ENCODE data around the gene BRWD1.

Gene BRWD1

DNA sequence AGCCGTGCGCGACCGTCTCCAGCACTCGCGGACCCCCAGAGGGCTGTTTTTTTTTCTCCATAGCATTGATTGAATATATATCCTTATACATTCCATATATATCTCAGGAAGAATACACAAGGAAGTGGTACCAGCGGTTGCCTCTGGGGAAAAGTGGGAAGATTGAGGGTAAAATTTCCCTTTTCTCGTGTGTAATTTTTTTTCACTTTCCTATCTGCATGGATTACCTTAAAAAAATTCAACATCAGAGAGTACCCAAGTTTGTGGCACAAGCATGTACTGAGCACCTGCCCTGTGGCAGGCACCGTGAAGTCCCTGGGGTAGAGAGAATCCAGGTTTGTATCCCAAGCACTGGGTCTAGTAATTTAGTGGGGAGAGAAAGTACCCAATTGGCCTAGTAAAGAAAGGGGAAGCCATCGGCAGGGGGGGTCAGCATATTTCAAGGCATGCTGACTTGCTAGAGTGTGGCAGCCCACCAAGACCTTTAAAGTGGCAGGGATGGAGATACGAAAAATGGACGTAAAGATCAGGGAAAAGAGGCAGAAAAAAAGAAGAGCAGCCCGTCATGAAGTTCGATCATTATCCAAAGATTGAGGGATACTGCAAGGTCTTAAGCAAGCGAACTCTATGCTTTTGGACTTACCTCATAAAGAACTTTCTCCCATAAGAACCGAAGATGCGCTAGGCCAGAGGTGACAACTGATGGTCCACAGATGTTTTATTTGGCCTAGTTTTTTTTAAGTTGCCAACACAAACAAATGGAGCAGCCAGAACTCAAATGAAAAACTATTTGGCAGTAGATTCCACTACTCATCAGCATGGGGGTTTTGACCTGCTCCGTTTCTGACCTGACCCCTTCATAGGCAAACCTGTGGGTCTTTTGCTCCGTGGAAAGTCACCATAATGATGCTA lies 36.9 kb upstream of the BRWD1 start:
- Histone ChIP-seq H4K8ac (ENCODE audit: low read depth, low read length) (no peak overlapping the region), H3K9me3 (replicated peaks in 1 of 2; ENCODE audit: control insufficient read depth in 2 of 2, insufficient read depth in 1 of 2, low read depth in 1 of 2, low read length in 2 of 2) (no peaks in the 10 kb centered on the region), H3K9ac (ENCODE audit: low read depth, low read length, poor library complexity) (no peak overlapping the region), H3K27me3 (ENCODE audit: control insufficient read depth in 3 of 3, insufficient read depth in 3 of 3, low read depth in 1 of 3, low read length in 3 of 3) (no peaks in the 10 kb centered on the region), H3K4ac (ENCODE audit: low read length) (no peak overlapping the region), H3K79me1 (ENCODE audit: low read depth, low read length) (no peaks in the 10 kb centered on the region), H4K91ac (ENCODE audit: low read depth, low read length, poor library complexity) (no peak overlapping the region), H2BK12ac (ENCODE audit: low read length) (no peak overlapping the region), H2BK5ac (ENCODE audit: low read length) (peak overlapping the region; percentile 88), H3K4me2 (ENCODE audit: insufficient read depth, low read length, poor library complexity, severe bottlenecking) (peak overlapping the region; percentile 76), H2AK5ac (ENCODE audit: low read depth, low read length) (peak overlapping the region; percentile 95), H3K23ac (ENCODE audit: low read depth, low read length, poor library complexity) (no peak overlapping the region), H2AFZ (ENCODE audit: low read length) (peak overlapping the region; percentile 92), H3K4me1 (ENCODE audit: control insufficient read depth in 2 of 2, insufficient read depth in 1 of 2, low read depth in 1 of 2, low read length in 2 of 2) (peaks cover 4 to 19% of the 10 kb centered on the region in 2 donors), H3K27ac (replicated peaks; ENCODE audit: low read length) (peak overlapping the region; percentile 99), H3K18ac (ENCODE audit: low read length) (peak overlapping the region; percentile 92), H2BK120ac (ENCODE audit: low read depth, low read length) (no peak overlapping the region), H3K14ac (ENCODE audit: low read length) (no peak overlapping the region), H2BK15ac (ENCODE audit: low read length) (peak overlapping the region; percentile 9), H3K36me3 (replicated peaks in 1 of 2; ENCODE audit: control insufficient read depth in 2 of 2, insufficient read depth in 2 of 2, low read length in 2 of 2) (peaks cover 8 to 29% of the 10 kb centered on the region in 2 donors), H3K4me3 (ENCODE audit: low read length in 2 of 2) (peak overlapping the region; percentile 53 to 90)
- no peak for DNase-seq (ENCODE audit: low spot score)
- no CpG with 5 or more reads among the region's 19 CpGs for WGBS, 2 donors (ENCODE audit: extremely low coverage in 2 of 2, insufficient read length in 2 of 2, insufficient replicate concordance in 1 of 2)

DNA sequence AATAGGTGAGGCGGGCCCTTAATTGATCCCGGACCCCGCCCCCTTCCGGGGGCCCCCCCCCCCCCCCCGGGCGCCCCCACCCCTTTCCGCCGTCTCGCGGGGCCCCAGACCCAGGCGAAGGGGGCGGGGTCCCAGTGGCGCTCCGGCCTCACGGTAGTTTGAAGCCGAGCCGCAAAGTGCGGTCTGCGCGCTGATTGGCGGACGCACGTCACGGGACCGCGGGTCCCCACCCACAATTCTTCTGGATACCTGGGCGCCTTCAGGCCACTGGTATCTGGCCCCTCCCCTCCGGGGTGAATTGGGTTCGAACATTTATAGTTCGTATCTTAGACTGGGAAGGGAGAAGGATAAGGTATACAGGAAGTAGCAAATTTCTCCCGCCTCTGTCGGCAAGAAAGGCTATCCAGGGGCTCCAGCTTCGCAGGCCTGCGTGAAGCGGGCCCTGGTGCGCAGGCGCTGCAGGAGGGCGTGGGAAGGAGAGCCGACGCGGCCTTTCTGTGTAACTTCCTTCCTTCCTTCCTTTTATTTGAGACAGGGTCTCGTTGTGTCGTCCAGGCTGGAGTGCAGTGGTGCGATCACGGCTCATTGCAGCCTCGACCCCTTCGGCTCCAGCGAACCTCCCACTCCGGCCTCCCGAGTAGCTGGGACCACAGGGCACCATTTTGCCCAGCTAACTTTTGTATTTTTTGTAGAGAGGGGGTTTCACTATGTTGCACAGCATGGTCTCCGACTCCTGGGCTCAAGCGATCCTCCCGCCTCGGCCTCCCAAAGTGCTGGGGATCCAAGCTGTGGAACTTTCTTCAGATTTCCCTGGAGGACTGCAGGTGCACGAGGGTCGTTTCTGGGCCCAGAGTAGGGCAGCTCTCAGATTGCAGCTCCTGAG lies 36.0 kb upstream of the BRWD1 start:
- Histone ChIP-seq H2AFZ (ENCODE audit: low read length) (peak overlapping the region; percentile 92), H3K27ac (replicated peaks; ENCODE audit: low read length) (peak overlapping the region; percentile 99), H2AK5ac (ENCODE audit: low read depth, low read length) (peak overlapping the region; percentile 95), H2BK15ac (ENCODE audit: low read length) (peak overlapping the region; percentile 9), H3K23ac (ENCODE audit: low read depth, low read length, poor library complexity) (peak overlapping the region; percentile 70), H4K91ac (ENCODE audit: low read depth, low read length, poor library complexity) (no peak overlapping the region), H3K18ac (ENCODE audit: low read length) (peak overlapping the region; percentile 92), H3K9ac (ENCODE audit: low read depth, low read length, poor library complexity) (peak overlapping the region; percentile 50), H4K8ac (ENCODE audit: low read depth, low read length) (peak overlapping the region; percentile 31), H2BK120ac (ENCODE audit: low read depth, low read length) (peak overlapping the region; percentile 29), H3K4me3 (ENCODE audit: low read length in 2 of 2) (peak overlapping the region; percentile 53 to 90), H2BK12ac (ENCODE audit: low read length) (no peak overlapping the region), H3K4me2 (ENCODE audit: insufficient read depth, low read length, poor library complexity, severe bottlenecking) (peak overlapping the region; percentile 76), H3K4me1 (ENCODE audit: control insufficient read depth in 2 of 2, insufficient read depth in 1 of 2, low read depth in 1 of 2, low read length in 2 of 2) (peaks cover 4 to 20% of the 10 kb centered on the region in 2 donors), H3K4ac (ENCODE audit: low read length) (peak overlapping the region; percentile 17), H2BK5ac (ENCODE audit: low read length) (peak overlapping the region; percentile 88), H3K27me3 (ENCODE audit: control insufficient read depth in 3 of 3, insufficient read depth in 3 of 3, low read depth in 1 of 3, low read length in 3 of 3) (no peaks in the 10 kb centered on the region), H3K14ac (ENCODE audit: low read length) (peak overlapping the region; percentile 78), H3K79me1 (ENCODE audit: low read depth, low read length) (no peaks in the 10 kb centered on the region), H3K9me3 (replicated peaks in 1 of 2; ENCODE audit: control insufficient read depth in 2 of 2, insufficient read depth in 1 of 2, low read depth in 1 of 2, low read length in 2 of 2) (no peaks in the 10 kb centered on the region), H3K36me3 (replicated peaks in 1 of 2; ENCODE audit: control insufficient read depth in 2 of 2, insufficient read depth in 2 of 2, low read length in 2 of 2) (peaks cover 12 to 38% of the 10 kb centered on the region in 2 donors)
- DNase-seq (ENCODE audit: low spot score), result peak; percentile 93
- no CpG with 5 or more reads among the region's 56 CpGs for WGBS, 2 donors (ENCODE audit: extremely low coverage in 2 of 2, insufficient read length in 2 of 2, insufficient replicate concordance in 1 of 2)

DNA sequence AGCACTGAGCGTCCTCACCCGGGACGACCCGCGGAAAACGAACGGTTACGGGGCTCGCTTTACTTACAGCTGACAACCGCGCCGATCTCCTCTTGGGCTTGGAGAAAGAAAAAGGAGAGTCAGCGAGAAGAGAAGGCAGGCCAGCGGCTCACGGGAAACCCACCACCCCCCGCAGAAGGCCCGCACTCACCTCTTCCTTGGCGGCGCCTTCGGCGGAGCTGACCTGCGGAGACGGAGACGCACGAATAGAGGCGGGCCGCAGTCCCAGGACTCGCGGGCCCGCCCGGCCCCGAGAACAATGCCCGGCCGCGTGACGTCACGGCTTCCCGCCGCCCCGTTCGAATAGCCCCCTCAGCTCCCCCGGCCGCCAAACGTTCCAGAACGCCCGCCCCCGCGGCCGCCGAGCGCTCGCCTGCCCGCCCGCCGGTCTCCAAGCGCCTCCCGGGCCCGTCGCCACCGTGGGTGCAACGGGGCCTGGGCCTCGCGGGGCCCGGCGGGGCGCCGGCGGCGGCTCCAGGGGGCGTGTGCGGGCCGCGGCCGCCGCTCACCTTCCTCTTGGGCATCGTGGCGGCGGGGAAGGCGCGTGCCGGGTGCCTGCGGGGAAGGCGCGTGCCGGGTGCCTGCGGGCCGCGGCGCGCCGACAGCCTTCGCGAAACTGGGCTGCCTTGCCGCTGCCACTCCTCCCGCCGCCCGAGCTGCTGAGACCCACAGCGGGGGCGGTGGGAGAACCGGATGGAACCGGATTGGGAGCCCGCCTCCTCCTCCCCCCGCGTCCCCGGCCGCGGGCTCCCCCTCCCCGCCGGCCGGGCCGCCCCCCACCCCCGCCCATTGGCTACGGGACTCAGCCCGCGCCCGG lies 35.2 kb upstream of the BRWD1 start, which contains the start of gene HMGN1:
Gene HMGN1 (minus strand): TSS at position 734 of the 856 bp plus-strand sequence. CDS start 171 bp downstream, at position 563.
- peak within 1 kb of the TSS; percentile 95 to 100 for H3K4me3 ChIP-seq (ENCODE audit: low read length in 2 of 2)
- peak within 1 kb of the TSS; percentile 99 for H2AK5ac ChIP-seq (ENCODE audit: low read depth, low read length)
- H4K91ac ChIP-seq (ENCODE audit: low read depth, low read length, poor library complexity), result peak within 1 kb of the TSS; percentile 89
- H3K4me1 ChIP-seq (ENCODE audit: control insufficient read depth in 2 of 2, insufficient read depth in 1 of 2, low read depth in 1 of 2, low read length in 2 of 2), result peaks cover 4 to 20% of the 10 kb centered on the region in 2 donors
- peak within 1 kb of the TSS; percentile 98 for H3K18ac ChIP-seq (ENCODE audit: low read length)
- H3K36me3 ChIP-seq (replicated peaks in 1 of 2; ENCODE audit: control insufficient read depth in 2 of 2, insufficient read depth in 2 of 2, low read length in 2 of 2), result peaks cover 15 to 46% of the 10 kb centered on the region in 2 donors
- peak within 1 kb of the TSS; percentile 9 for H2BK15ac ChIP-seq (ENCODE audit: low read length)
- DNase-seq (ENCODE audit: low spot score), result peak; percentile 88
- H3K9ac ChIP-seq (ENCODE audit: low read depth, low read length, poor library complexity), result peak within 1 kb of the TSS; percentile 98
- peak within 1 kb of the TSS; percentile 99 for H3K27ac ChIP-seq (replicated peaks; ENCODE audit: low read length)
- no peaks in the 10 kb centered on the region for H3K9me3 ChIP-seq (replicated peaks in 1 of 2; ENCODE audit: control insufficient read depth in 2 of 2, insufficient read depth in 1 of 2, low read depth in 1 of 2, low read length in 2 of 2)
- WGBS, 2 donors (ENCODE audit: extremely low coverage in 2 of 2, insufficient read length in 2 of 2, insufficient replicate concordance in 1 of 2), result no CpG with 5 or more reads among the region's 116 CpGs
- peak within 1 kb of the TSS; percentile 5 for H2BK12ac ChIP-seq (ENCODE audit: low read length)
- peak within 1 kb of the TSS; percentile 88 for H2BK120ac ChIP-seq (ENCODE audit: low read depth, low read length)
- peak within 1 kb of the TSS; percentile 88 for H2BK5ac ChIP-seq (ENCODE audit: low read length)
- peak within 1 kb of the TSS; percentile 78 for H3K14ac ChIP-seq (ENCODE audit: low read length)
- peak within 1 kb of the TSS; percentile 94 for H3K23ac ChIP-seq (ENCODE audit: low read depth, low read length, poor library complexity)
- H3K4ac ChIP-seq (ENCODE audit: low read length), result peak within 1 kb of the TSS; percentile 97
- no peaks in the 10 kb centered on the region for H3K27me3 ChIP-seq (ENCODE audit: control insufficient read depth in 3 of 3, insufficient read depth in 3 of 3, low read depth in 1 of 3, low read length in 3 of 3)
- H4K8ac ChIP-seq (ENCODE audit: low read depth, low read length), result peak within 1 kb of the TSS; percentile 89
- H3K79me1 ChIP-seq (ENCODE audit: low read depth, low read length), result no peaks in the 10 kb centered on the region
- H2AFZ ChIP-seq (ENCODE audit: low read length), result peak within 1 kb of the TSS; percentile 92
- H3K4me2 ChIP-seq (ENCODE audit: insufficient read depth, low read length, poor library complexity, severe bottlenecking), result peak within 1 kb of the TSS; percentile 76
